GM19099 (cell line): ENCODE measurements around the gene NTM.

Experiments used
- POLR2A ChIP-seq: IDR thresholded peaks from 3 replicates; pipeline ENCODE4 v1.6.1; 2011; ENCODE audit warnings: low read depth; ENCODE audit not compliant: insufficient read length; ENCODE audit errors: extremely low read depth

The NTM gene

DNA sequence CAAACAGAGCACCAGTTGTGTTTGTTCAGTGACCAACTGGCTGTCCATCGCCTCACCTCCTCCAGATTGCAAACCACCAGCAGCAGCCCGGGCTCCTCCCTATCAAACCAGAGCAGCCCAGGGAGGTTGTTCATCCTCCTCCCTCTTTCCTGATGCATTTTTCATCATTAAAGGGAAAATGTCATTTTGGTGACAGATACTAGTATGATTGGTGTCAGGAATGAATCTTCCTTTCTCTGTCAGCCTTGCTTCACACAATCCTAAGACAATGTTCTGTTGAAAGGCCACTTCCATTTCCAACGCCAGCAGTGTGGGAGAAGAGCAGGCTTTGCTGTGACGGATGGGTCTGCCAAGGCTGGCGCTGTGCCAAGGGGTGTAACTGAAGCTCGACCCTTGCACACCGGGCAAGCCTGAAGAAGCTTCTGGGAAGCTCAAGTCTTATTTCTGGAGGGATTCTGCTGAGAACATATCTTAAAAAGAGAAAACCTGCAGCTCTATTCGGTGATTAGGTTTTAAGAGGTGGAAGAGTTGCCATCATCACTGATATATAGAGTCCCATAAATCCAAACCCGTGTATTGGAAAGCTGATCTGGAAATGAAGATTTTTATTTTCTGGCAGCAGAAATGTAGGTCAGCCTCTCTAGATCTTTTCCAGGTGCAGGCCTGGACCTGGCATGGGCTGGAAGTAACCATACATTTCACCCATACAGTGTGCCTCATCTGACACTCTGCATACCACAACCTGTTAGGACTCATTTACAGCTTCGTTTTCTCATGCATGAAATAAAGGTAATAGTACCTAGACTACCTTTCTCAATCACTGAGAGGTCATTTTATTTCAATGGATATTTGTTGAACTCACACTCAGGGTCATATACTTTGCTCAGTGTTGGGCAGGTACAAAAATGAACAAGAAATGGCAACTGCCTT lies 524.5 kb downstream of the NTM start:
- no peak for TF ChIP-seq POLR2A

DNA sequence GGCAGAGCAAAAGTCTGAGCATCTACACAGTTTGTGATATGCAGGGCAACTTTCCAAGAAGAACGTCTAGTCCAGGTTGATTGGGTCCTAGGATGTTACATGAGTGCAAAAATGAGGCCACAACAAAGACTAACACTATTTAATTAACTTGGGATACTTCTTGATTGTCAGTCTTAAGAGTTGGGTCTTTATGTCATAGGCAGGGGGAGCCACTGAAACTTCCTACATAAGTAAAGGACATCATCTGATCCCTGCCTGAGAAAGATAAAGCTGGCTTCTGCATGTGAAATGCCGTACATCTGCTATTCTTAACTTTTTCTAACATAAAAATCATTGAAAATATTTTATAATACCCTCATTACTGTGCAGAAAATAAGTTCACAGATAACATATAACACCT lies 525.5 kb downstream of the NTM start:
- TF ChIP-seq POLR2A: no peak

DNA sequence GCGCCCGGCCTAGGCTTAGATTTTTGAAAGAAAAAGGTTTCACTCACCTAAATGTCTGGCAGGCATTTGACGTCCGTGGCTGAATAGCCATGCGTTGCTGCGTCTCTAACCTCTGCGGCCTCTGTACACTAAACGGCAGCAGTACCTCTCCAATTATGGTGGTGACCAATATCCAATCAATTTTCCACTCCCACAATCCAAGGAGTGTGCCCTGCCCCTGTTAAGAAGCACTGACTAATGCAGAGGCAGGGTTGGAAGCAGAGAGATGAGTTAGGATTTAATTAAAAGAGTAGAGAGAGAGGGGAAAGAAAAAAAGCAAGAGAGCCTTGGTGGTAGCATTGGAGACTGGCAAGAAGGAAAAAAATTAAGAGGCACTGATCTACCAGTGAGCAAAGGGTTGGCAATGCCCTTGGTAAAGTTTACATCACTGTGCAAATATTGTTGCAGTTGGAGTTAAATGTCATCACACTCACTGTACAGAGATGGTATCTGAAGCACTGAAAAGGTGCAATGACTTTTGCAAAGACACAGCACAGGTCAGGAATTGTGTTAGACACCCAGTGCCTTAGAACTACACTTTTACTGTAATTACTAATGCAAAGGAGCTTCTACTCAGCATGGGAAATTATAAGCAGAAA lies 526.7 kb downstream of the NTM start:
- no peak for TF ChIP-seq POLR2A

DNA sequence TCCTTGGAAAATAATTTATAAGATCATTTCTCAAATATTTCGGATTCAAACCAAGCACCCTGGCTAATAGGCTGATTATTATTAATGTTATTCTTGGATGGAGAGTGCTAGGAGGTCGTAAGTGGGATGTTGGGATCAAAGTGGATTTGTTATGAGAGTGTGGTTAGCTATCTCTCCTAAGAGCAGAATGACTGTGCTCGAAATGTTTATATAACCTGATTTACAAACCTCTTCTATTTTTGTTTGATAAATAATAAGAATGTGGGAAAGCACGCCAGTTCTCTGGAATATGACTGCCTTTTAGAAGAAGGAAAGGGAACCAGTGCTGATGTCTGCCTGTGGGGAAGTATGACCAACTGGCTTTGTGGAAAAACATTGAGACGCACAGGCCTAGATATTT lies 527.5 kb downstream of the NTM start:
- TF ChIP-seq POLR2A: no peak

DNA sequence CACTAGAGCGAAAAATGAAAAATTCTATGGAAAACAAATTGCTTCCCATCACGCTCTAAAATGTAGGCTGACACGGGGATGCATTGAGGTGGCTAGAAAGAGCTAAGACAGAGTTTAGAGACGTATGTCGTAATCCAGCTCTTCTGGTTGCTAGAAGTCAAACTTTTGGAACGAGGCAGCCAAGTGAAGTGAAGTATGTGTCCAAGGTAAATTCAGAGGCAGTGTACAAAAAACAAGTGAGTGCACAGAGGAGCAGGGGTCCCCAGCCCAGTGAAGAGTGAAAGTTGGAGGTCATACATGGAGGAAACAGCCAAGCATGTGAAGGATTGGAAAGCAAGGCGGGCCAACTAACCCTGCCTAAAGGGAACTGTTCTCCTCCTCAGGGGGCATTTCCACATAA lies 528.5 kb downstream of the NTM start:
- TF ChIP-seq POLR2A: no peak

DNA sequence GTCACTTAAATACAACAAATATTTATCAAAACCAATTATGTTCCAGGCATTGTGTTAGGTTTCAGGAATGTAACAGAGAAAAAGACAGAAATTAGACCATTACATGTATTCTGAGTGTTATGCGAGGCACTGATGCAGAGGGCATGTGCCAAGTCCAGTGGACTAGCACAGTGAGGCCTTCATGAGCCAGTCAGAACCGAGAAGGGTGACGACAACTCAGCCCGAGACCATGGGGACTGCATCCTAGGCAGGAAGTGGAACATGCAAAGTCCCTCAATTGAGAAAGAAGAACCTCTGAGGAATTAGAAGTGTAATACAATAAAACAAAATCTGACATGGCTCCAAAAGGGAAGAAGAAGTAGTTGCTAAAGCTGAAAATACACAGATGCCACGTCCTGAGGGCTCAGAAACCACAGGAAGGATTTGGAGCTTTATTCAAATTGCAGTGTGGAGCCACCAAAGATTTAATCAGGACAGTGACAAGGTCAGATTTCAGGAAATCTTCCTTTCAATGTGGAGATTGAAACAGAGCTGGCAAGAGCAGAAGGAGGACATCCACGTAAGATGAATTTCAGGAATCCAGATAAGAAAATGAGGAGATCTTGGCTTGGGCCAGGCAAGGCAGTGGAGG lies 529.6 kb downstream of the NTM start:
- TF ChIP-seq POLR2A: no peak

DNA sequence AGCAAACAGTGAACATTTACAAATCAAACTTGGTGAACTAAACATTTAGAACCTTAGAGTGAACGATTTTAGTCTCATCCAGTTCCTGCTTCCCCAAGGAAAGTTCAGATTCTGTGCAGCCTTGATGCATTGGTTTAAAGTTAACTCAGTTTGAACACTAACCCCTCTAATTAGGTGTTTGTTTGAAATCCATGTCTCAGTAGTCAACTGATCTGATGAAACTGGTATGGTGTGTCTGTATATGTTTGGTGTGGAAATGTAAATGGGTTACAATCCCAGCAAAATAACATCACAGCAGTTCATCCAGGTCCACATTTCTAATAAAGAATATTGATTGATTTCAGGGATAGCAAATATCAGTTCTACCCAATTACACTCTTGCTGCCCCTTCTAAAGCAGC lies 532.0 kb downstream of the NTM start:
- TF ChIP-seq POLR2A: no peak

DNA sequence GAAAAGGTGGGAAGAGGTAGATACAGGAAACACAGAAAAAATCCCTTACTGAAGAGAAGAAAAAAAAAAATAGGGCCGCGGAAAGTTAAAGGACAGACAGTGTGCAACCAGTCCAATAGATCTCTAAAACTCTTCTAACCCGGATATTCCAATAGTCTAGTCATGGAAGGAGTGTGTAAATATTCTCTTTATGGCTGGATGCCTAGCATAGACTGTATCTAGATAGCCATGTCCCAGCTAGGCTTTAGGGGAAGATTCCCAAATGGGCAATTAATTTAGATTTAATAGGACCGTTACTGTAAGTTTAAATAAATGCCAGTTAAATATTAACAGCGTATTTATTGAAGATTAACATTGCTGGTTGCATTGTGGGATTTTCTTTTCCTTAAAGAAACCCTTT lies 532.7 kb downstream of the NTM start:
- TF ChIP-seq POLR2A: no peak

DNA sequence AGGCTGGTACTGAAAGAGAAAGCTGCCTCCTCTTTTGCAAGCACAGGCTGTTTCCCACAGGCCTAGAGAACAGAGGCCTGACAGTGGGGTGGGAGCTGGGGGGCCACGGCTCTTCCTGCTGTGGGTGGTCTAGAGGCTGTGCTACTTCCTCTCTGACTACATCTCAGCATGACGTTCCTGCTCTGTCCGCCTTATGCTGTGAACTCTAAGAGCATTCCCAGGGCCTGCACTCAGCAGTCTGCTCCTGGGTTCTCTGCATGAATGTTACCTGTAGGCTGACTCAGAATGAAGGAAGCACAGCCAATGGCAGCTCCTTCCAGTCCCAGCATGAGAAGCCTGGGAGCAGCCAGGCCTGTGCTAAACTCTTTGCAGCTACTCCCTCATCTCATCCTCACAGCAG lies 534.3 kb downstream of the NTM start:
- no peak for TF ChIP-seq POLR2A

DNA sequence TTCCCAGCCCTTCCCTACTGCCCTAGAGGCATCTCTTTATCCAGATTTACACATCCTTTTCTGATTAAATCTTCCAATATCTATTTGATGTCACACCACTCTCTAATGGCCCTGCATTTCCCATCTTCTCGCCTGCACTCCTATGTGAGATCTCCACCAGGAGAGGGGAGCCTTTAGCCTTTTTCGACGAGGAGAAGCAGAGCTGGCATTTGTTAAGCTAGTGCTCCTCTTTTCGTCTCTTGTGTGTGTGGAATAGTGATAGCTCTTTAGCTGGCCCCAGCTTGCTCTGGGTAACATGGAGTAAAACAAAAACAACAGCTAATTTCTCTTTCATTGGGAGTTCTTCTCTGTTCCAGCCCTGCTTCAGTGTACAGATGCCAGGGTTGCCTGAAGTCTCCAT lies 536.5 kb downstream of the NTM start:
- TF ChIP-seq POLR2A: no peak

DNA sequence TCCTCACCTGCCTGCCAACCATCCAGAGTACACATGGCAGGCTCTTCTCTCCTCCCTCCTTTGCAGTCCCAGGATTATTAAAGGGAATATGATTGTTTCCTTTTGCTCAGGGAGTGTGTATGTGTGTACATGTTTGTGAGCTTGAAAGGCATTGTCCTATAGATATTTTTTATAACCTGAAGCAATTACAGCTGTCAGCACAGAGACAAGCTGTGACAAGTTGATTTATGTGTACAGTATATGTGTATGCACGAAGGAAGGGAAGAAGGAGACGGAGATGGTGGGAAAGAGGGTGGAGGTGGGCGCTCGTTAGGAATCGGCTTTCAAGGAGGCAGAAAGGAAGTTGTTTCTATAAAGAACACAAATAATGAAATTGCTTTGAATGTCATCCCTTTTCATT lies 537.0 kb downstream of the NTM start:
- no peak for TF ChIP-seq POLR2A

DNA sequence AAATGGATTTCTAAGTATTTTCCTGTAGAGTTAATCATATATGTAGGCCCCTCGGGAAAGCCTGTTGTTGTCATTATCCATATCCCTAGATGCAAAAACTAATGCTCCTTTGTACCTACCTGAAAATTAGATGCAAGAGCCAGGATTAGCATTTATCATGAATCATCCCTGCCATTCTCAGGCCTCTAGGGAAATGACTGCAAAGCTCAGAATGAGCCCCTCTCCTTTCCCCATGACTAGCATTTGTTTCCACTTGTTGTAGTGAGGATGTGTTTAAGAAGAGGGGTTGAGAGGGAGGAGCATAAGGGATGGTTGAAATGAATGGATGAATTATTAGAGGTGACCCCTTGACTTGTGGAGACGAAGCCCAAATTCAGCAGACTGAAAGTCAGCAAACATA lies 537.9 kb downstream of the NTM start:
- TF ChIP-seq POLR2A: no peak

DNA sequence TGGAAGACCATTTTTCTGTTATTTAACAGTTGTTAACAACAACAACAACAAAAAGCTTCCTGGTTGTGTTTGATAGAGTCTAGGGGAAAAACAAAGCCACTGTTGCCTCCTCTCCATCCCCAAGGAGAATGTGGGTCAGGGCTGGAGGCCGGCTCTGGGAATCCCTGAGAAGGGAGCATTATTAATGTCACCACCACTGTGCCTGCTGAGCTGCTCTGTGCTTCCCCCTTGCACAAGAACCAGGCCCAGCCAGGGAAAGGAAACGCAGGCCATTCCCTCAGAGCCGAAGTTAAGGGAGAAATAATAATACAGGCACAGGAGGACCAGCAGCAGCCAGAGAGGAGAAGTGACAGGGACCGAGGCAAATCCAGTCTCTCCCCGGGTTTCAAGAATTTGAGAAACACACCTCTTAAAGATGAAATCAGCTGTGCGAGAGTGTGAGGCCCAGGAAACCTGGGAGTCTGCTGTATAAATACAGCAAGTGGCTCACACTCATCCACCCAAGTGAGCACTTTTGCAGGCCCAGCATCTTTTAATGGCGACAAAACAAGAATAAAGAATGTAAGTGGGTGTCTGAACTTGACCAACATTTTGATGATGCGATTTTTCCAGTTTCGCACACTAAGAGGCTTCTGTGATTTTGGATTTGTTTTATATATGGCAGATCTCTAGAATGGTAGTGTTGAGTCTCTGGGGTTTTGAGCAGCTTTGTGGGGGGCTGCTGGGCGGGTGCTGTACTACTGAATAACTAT lies 539.2 kb downstream of the NTM start:
- TF ChIP-seq POLR2A: no peak

DNA sequence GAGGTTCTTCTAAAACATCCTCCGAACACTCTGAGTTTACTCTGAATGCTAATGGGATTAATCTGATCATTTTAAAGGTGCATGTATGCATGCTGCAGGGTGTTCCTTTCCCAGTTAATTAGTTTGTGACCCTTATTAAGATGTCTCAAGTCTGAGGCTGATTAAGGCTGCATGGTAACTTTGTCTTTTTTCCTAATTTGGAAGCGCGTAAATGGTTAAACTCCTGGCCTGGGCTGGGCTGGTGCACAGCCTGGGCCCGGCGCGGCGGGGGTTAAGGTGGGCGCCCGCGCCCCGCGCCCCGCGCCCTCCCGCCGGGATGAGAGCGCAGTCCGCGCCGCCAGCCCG lies 539.7 kb downstream of the NTM start:
- no peak for TF ChIP-seq POLR2A
